GM12892 (cell line): ENCODE results near the gene PRPF8.

Experiments
- POLR2AphosphoS5 ChIP-seq: IDR thresholded peaks from 2 replicates; pipeline ENCODE4 v1.6.1; 2011; ENCODE audit warnings: low read depth, low read length, control low read depth
- TAF1 ChIP-seq: IDR thresholded peaks from 2 replicates; pipeline ENCODE4 v1.6.1; 2011; ENCODE audit warnings: low read depth, mild to moderate bottlenecking, control low read depth, low read length, borderline replicate concordance

- no peak for TF ChIP-seq TAF1
- TF ChIP-seq POLR2AphosphoS5: no peak
Observed at GRCh38 chr17:1628856-1629503, 55.7 kb downstream of the PRPF8 start.
